Measurements from ENCODE around the gene RBM25. TPM values are rescaled to one million over a fixed set of nuclear protein-coding genes. Genes with fewer than 3 reads are reported as not detected.

The RBM25 gene
- total and polyA plus RNA-seq, 2 donors from 2014 or later, result 18.8 to 70.0 TPM

DNA sequence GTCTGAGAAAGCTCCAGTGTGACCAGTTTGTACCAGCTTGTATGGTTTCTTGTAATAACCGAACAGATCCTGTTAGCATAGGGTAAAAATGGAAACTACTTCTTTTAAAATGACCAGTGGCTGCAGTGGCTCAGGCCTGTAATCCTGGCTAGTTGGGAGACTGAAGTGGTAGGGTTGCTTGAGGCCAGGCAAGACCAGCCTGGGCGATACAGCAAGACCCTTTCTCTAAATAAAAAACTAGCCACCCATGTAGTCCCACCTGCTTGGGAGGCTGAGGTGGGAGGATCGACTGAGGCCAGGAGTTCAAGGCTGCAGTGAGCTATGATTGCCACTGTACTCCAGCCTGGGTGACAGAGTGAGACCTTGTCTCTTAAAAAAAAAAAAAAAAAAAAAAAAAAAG is 85.3 kb downstream of the RBM25 start:
- peaks cover 0 to 7% (median 0%) of the 10 kb centered on the region in 3 donors for H3K36me3 ChIP-seq (ENCODE audit: control insufficient read depth in 2 of 3, insufficient read depth in 3 of 3, low read length in 3 of 3)
- no peak overlapping the region for H3K27ac ChIP-seq (ENCODE audit: low read depth in 2 of 2, low read length in 2 of 2)

DNA sequence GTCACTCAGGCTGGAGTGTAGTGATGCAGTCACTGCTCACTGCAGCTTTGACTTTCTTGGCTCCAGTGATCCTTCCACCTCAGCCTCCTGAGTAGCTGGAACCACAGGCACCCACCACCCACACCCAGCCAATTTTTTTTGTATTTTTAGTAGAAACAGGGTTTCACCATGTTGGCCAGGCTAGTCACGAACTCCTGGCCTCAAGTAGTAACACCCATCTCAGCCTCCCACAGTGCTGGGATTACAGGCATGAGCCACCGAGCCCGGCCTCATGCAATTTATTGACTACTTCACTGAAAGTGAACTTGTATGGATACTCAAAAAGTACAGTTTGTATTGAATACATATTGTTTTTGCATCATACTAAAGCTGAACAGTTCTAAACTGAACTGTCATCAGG is 87.0 kb downstream of the RBM25 start:
- TF ChIP-seq, protein P1, sequence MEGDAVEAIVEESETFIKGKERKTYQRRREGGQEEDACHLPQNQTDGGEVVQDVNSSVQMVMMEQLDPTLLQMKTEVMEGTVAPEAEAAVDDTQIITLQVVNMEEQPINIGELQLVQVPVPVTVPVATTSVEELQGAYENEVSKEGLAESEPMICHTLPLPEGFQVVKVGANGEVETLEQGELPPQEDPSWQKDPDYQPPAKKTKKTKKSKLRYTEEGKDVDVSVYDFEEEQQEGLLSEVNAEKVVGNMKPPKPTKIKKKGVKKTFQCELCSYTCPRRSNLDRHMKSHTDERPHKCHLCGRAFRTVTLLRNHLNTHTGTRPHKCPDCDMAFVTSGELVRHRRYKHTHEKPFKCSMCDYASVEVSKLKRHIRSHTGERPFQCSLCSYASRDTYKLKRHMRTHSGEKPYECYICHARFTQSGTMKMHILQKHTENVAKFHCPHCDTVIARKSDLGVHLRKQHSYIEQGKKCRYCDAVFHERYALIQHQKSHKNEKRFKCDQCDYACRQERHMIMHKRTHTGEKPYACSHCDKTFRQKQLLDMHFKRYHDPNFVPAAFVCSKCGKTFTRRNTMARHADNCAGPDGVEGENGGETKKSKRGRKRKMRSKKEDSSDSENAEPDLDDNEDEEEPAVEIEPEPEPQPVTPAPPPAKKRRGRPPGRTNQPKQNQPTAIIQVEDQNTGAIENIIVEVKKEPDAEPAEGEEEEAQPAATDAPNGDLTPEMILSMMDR (IDR thresholded peaks at IDR 0.05; ENCODE audit: borderline replicate concordance, extremely low read depth, insufficient read depth), result no peak
- no peak for FAIRE-seq

More for the DNA sequence above, 85.3 kb downstream of the RBM25 start:
- DNase-seq, result no peak
- Histone ChIP-seq H3K4me3 (ENCODE audit: low read length in 3 of 3) (no peak overlapping the region), H3K9ac (ENCODE audit: low read length in 3 of 3) (no peak overlapping the region), H3K27me3 (ENCODE audit: control insufficient read depth, insufficient read depth, low read length) (no peaks in the 10 kb centered on the region), H3K9me3 (ENCODE audit: control insufficient read depth in 2 of 3, insufficient read depth in 1 of 3, low read length in 3 of 3) (no peaks in the 10 kb centered on the region), H3K4me1 (ENCODE audit: control insufficient read depth in 2 of 3, insufficient read depth in 2 of 3, low read depth in 1 of 3, low read length in 3 of 3) (peaks cover 0 to 7% (median 2%) of the 10 kb centered on the region in 3 donors)
- no peak for FAIRE-seq
- intact Hi-C loops (cut with DNase I), result no loop called here
- TF ChIP-seq, protein P1 (IDR thresholded peaks at IDR 0.05; ENCODE audit: borderline replicate concordance, extremely low read depth, insufficient read depth), result no peak

DNA sequence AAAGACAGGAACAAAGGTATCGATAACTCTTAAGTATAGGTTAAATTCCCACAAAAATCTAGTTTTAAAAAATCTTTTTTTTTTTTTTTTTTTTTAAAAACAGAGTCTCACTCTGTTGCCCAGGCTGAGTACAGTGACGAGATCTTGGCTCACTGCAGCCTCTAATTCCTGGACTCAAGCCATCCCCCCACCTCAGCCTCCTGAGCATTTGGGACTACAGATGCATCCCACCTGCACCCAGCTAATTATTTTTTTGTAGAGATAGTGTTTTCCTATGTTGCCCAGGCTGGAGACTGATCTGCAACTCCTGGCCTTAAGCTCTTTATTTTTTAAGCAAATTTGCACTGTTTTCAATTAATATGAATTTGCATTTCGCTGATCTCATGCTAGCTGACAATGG is 87.8 kb downstream of the RBM25 start:
- no peak overlapping the region for H3K27ac ChIP-seq (ENCODE audit: low read depth in 2 of 2, low read length in 2 of 2)
- no peak overlapping the region for H3K9ac ChIP-seq (ENCODE audit: low read length in 3 of 3)
- H3K4me3 ChIP-seq (ENCODE audit: low read length in 3 of 3), result no peak overlapping the region
- H3K9me3 ChIP-seq (ENCODE audit: control insufficient read depth in 2 of 3, insufficient read depth in 1 of 3, low read length in 3 of 3), result no peaks in the 10 kb centered on the region
- H3K4me1 ChIP-seq (ENCODE audit: control insufficient read depth in 2 of 3, insufficient read depth in 2 of 3, low read depth in 1 of 3, low read length in 3 of 3), result peaks cover 0 to 7% (median 2%) of the 10 kb centered on the region in 3 donors
- FAIRE-seq (no peak), DNase-seq (no peak)
- H3K36me3 ChIP-seq (ENCODE audit: control insufficient read depth in 2 of 3, insufficient read depth in 3 of 3, low read length in 3 of 3), result peaks cover 0 to 7% (median 0%) of the 10 kb centered on the region in 3 donors
- intact Hi-C loops (cut with DNase I), result no loop called here
- TF ChIP-seq, protein P1 (IDR thresholded peaks at IDR 0.05; ENCODE audit: borderline replicate concordance, extremely low read depth, insufficient read depth), result no peak
- H3K27me3 ChIP-seq (ENCODE audit: control insufficient read depth, insufficient read depth, low read length), result no peaks in the 10 kb centered on the region

More for the DNA sequence above, 87.0 kb downstream of the RBM25 start:
- Histone ChIP-seq H3K9me3 (ENCODE audit: control insufficient read depth in 2 of 3, insufficient read depth in 1 of 3, low read length in 3 of 3) (no peaks in the 10 kb centered on the region), H3K36me3 (ENCODE audit: control insufficient read depth in 2 of 3, insufficient read depth in 3 of 3, low read length in 3 of 3) (peaks cover 0 to 7% (median 0%) of the 10 kb centered on the region in 3 donors), H3K27me3 (ENCODE audit: control insufficient read depth, insufficient read depth, low read length) (no peaks in the 10 kb centered on the region), H3K4me3 (ENCODE audit: low read length in 3 of 3) (no peak overlapping the region), H3K9ac (ENCODE audit: low read length in 3 of 3) (no peak overlapping the region), H3K27ac (ENCODE audit: low read depth in 2 of 2, low read length in 2 of 2) (no peak overlapping the region), H3K4me1 (ENCODE audit: control insufficient read depth in 2 of 3, insufficient read depth in 2 of 3, low read depth in 1 of 3, low read length in 3 of 3) (peaks cover 0 to 7% (median 2%) of the 10 kb centered on the region in 3 donors)
- DNase-seq, result no peak
- intact Hi-C loops (cut with DNase I), result no loop called here

DNA sequence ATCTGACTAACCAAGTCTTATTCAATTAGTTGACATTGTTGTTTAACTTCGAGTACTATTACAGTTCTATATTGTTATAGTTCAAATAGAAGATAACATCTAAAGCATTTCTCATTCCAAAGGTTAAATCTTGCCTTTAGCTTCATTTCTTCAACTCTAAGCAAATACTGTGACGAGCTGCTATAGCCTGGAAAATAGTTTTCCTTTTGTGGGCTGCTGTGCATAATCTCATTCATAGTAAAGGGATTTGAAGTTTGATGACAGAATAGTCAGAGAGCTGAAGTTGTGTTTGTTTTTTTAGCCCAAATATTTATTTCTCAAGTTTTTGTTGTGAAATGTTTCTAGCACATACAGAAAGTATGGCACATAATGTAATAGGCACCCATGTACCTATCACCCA is 91.4 kb downstream of the RBM25 start:
- no peaks in the 10 kb centered on the region for H3K27me3 ChIP-seq (ENCODE audit: control insufficient read depth, insufficient read depth, low read length)
- no peaks in the 10 kb centered on the region for H3K9me3 ChIP-seq (ENCODE audit: control insufficient read depth in 2 of 3, insufficient read depth in 1 of 3, low read length in 3 of 3)
- FAIRE-seq, result no peak
- H3K27ac ChIP-seq (ENCODE audit: low read depth in 2 of 2, low read length in 2 of 2), result no peak overlapping the region
- DNase-seq, result no peak
- H3K9ac ChIP-seq (ENCODE audit: low read length in 3 of 3), result no peak overlapping the region
- no peaks in the 10 kb centered on the region for H3K4me1 ChIP-seq (ENCODE audit: control insufficient read depth in 2 of 3, insufficient read depth in 2 of 3, low read depth in 1 of 3, low read length in 3 of 3)
- H3K36me3 ChIP-seq (ENCODE audit: control insufficient read depth in 2 of 3, insufficient read depth in 3 of 3, low read length in 3 of 3), result peaks cover 0 to 7% (median 0%) of the 10 kb centered on the region in 3 donors
- intact Hi-C loops (cut with DNase I), result no loop called here
- TF ChIP-seq, protein P1 (IDR thresholded peaks at IDR 0.05; ENCODE audit: borderline replicate concordance, extremely low read depth, insufficient read depth), result no peak
- H3K4me3 ChIP-seq (ENCODE audit: low read length in 3 of 3), result no peak overlapping the region

All from kidney (tissue), 14 donors.